GM12878 (cell line): Measurements from ENCODE around the gene PAQR5. TPM values are rescaled to one million over a fixed set of nuclear protein-coding genes. Genes with fewer than 3 reads are reported as not detected.

Experiments
- ATAC-seq: fragments of 200-7000 bp; cut with Tn5 transposase; 3 replicates; pipeline ENCODE4 v1.9.1; 2020; ENCODE audit warnings: mild to moderate bottlenecking, moderate library complexity
- BruUV-seq: library from RNA; stranded (reverse); fragments of 400-500 nt; replicated peaks from 2 replicates; lab custom pipeline; 2021; lab: Mats Ljungman, UMichigan
- CTCF ChIA-PET: fragments of 300-600 bp; sonication (Branson Sonifier 250); formaldehyde crosslinking; extraction: SDS; loops from one replicate; lab custom pipeline; 2021; ENCODE audit warnings: inconsistent platforms; lab: Yijun Ruan, JAX
- POLR2A ChIA-PET: fragments of 350-600 bp; formaldehyde crosslinking; extraction: SDS; loops from one replicate; lab custom pipeline; 2021; ENCODE audit warnings: inconsistent platforms; lab: Charles Lee
- RAD21 ChIA-PET: fragments of 300-600 bp; sonication (Branson Sonifier 250); formaldehyde crosslinking; loops from one replicate; lab custom pipeline; 2023; ENCODE audit warnings: antibody characterized with exemption; ENCODE audit not compliant: unreplicated experiment; lab: Charles Lee
- SMC1A ChIA-PET: fragments of 300-600 bp; sonication (Branson Sonifier 250); formaldehyde crosslinking; loops from one replicate; lab custom pipeline; 2023; ENCODE audit not compliant: unreplicated experiment, uncharacterized antibody; lab: Charles Lee
- DNase-seq: peaks from one replicate; pipeline ENCODE4 v3.0.0-alpha.2; 2011; ENCODE audit warnings: low read depth, low spot score
- FAIRE-seq: peaks from 3 replicates; lab custom pipeline; 2011; peaks lifted over from hg19 to GRCh38; lab: Jason Lieb, UNC
- H2AFZ ChIP-seq: 2 replicates; pipeline ENCODE4 v1.6.0; 2011; ENCODE audit warnings: low read depth, low read length, control low read depth; ENCODE audit not compliant: control insufficient read depth
- H3K27ac ChIP-seq: 2 replicates; pipeline ENCODE4 v1.5.1; 2011; ENCODE audit warnings: control low read depth; ENCODE audit not compliant: control insufficient read depth, insufficient read depth
- H3K27me3 ChIP-seq, 2 experiments: replicated peaks in 1 of 2; 2 replicates each; pipeline versions ENCODE4 v1.6.0 to v1.6.1; 2011; ENCODE audit warnings: low read length in 1 of 2; ENCODE audit not compliant: control insufficient read depth in 2 of 2, insufficient read depth in 2 of 2
- H3K36me3 ChIP-seq, 2 experiments: 2 replicates each; pipeline ENCODE4 v1.5.1; 2011; ENCODE audit warnings: low read length in 1 of 2; ENCODE audit not compliant: control insufficient read depth in 2 of 2, insufficient read depth in 2 of 2
- H3K4me1 ChIP-seq: 2 replicates; pipeline ENCODE4 v1.6.1; 2011; ENCODE audit warnings: mild to moderate bottlenecking, low read length, moderate library complexity, mixed read lengths; ENCODE audit not compliant: control insufficient read depth, insufficient read depth
- H3K4me2 ChIP-seq: 2 replicates; pipeline ENCODE4 v1.6.0; 2011; ENCODE audit warnings: control low read depth; ENCODE audit not compliant: control insufficient read depth, insufficient read depth
- H3K4me3 ChIP-seq: fragments of 200-600 bp; sonication (generic); 2 replicates; pipeline ENCODE4 v1.5.1; 2016
- H3K79me2 ChIP-seq: 2 replicates; pipeline ENCODE4 v1.6.0; 2011; ENCODE audit warnings: low read length; ENCODE audit not compliant: control insufficient read depth, insufficient read depth
- H3K9ac ChIP-seq: 2 replicates; pipeline ENCODE4 v1.8.0; 2011; ENCODE audit warnings: low read length, control low read depth, mixed read lengths; ENCODE audit not compliant: control insufficient read depth, insufficient read depth
- H3K9me3 ChIP-seq: replicated peaks from 3 replicates; pipeline ENCODE4 v1.5.1; 2011; ENCODE audit warnings: mild to moderate bottlenecking, low read length; ENCODE audit not compliant: control insufficient read depth, insufficient read depth
- H4K20me1 ChIP-seq: 2 replicates; pipeline ENCODE4 v1.6.0; 2011; ENCODE audit not compliant: control insufficient read depth, insufficient read depth
- CHD4 ChIP-seq: fragments of 200-600 bp; sonication (generic); IDR thresholded peaks from 2 replicates; pipeline ENCODE4 v1.6.1; 2016; ENCODE audit warnings: mild to moderate bottlenecking
- KDM1A ChIP-seq: fragments of 200-600 bp; sonication (generic); IDR thresholded peaks from 2 replicates; pipeline ENCODE4 v1.6.1; 2016; ENCODE audit warnings: borderline replicate concordance
- MTA3 ChIP-seq: IDR thresholded peaks from 2 replicates; pipeline ENCODE4 v1.6.1; 2012; ENCODE audit warnings: low read length, inconsistent platforms, borderline replicate concordance
- MYC ChIP-seq: IDR thresholded peaks from 2 replicates; pipeline ENCODE4 v1.6.1; 2011; ENCODE audit warnings: mild to moderate bottlenecking, low read length, moderate library complexity, inconsistent platforms; ENCODE audit not compliant: insufficient read depth, insufficient replicate concordance, insufficient read length, severe bottlenecking
- NR2C1 ChIP-seq: fragments of 450-650 bp; IDR thresholded peaks from 2 replicates; pipeline ENCODE4 v1.6.1; 2017; ENCODE audit warnings: antibody characterized with exemption, mild to moderate bottlenecking, moderate library complexity
- PAX5 ChIP-seq: IDR thresholded peaks from 2 replicates; pipeline ENCODE4 v1.6.1; 2011; ENCODE audit warnings: low read depth, low read length, borderline replicate concordance
- PML ChIP-seq: IDR thresholded peaks from 2 replicates; pipeline ENCODE4 v1.6.1; 2012; ENCODE audit warnings: low read length, inconsistent platforms
- RAD51 ChIP-seq: fragments of 450-650 bp; IDR thresholded peaks from 2 replicates; pipeline ENCODE4 v1.6.1; 2016; ENCODE audit warnings: moderate library complexity, mild to moderate bottlenecking, inconsistent platforms
- WGBS: methylation state at CpG from one replicate; pipeline ENCODE4 v1.1.6; 2016; ENCODE audit warnings: low lambda C conversion rate; ENCODE audit not compliant: insufficient replicate concordance, insufficient coverage; ENCODE audit errors: missing lambda C conversion rate; 5-methylcytosine and 5-hydroxymethylcytosine counted together
- in situ Hi-C: fragments of 300-500 bp; cut with MboI; formaldehyde crosslinking; loops from 9 replicates; pipeline ENCODE4 v1.14.3; 2018; ENCODE audit warnings: mixed read lengths
- intact Hi-C: fragments of 100-400 bp; cut with micrococcal nuclease; formaldehyde crosslinking; loops from one replicate; pipeline ENCODE4 v1.14.2; 2022; ENCODE audit not compliant: unreplicated experiment
- polyA plus RNA-seq, 11 experiments: library from polyadenylated mRNA; depleted of rRNA in 4 of 11; unstranded in 6 of 11; stranded (reverse) in 5 of 11; fragments of >200 nt; fragmentation: Nextera tagmentation in 4 of 11; fragmentation: Illumina TruSeq in 1 of 11; extraction: Ambion mirVana in 4 of 11; extraction: Trizol in 1 of 11; gene quantifications; 1 replicate in 1 of 11; 2 replicates in 10 of 11; pipeline versions ENCODE4 v1.2.1 to v1.2.3, GENCODE V29; 2011 to 2016; ENCODE audit warnings: inconsistent platforms in 2 of 11, missing spikeins in 2 of 11, low read depth in 1 of 11
- total RNA-seq, 4 experiments: library from RNA; depleted of rRNA in 3 of 4; stranded (reverse); fragments of >200 nt in 3 of 4; fragmentation: Illumina TruSeq in 1 of 4; extraction: Trizol in 1 of 4; gene quantifications; 2 replicates each; pipeline versions ENCODE4 v1.2.1 to v1.2.3, GENCODE V29; 2013 to 2021
- TF ChIP-seq, protein P1 (sequence below): fragments of 450-650 bp; conservative IDR thresholded peaks from 2 replicates; pipeline ENCODE4 v1.6.1; 2017; ENCODE audit warnings: mild to moderate bottlenecking, moderate library complexity
- TF ChIP-seq, protein P2 (sequence below): fragments of 450-650 bp; IDR thresholded peaks from 2 replicates; pipeline ENCODE4 v1.6.1; 2017; ENCODE audit warnings: borderline replicate concordance
- TF ChIP-seq, protein P3 (sequence below): fragments of 450-650 bp; formaldehyde crosslinking; IDR thresholded peaks from 2 replicates; pipeline ENCODE4 v1.5.0; 2022; ENCODE audit warnings: mild to moderate bottlenecking, missing genetic modification characterization
- TF ChIP-seq, protein P4 (sequence below): fragments of 450-650 bp; IDR thresholded peaks from 2 replicates; pipeline ENCODE4 v1.6.1; 2018; ENCODE audit warnings: mild to moderate bottlenecking, low read depth, moderate library complexity; ENCODE audit not compliant: partially characterized antibody

The PAQR5 gene
- total and polyA plus RNA-seq, 10 of the 15 experiments (the other 5 are each of a cell fraction or from before 2014, with no cell fraction given), result 0.02 to 0.03 TPM; not detected in 8

DNA sequence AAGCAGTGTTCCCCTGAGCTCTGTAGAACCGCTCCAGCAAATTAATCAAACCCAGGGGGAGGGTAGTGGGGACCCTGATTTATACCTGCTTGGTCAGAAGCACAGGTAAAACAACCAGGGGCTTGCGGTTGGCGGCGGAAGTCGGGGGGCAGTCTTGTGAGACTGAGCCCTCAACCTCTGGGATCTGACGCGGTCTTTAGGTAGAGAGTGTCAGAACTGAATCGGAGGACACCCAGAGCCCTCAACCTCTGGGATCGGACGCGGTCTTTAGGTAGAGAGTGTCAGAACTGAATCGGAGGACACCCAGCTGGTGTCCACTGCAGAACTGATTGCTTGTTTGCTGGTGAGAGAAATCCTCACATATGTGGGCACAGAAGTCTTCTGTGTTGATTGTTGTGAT is 12.9 kb upstream of the PAQR5 start:
- ChIA-PET CTCF (no interaction called here), RAD21 (no interaction called here), POLR2A (no interaction called here), SMC1A (no interaction called here)
- in situ Hi-C loops (no loop called here), intact Hi-C loops (no loop called here)
- DNase-seq (no peak), ATAC-seq (no peak), FAIRE-seq (no peak)
- no peaks in the 10 kb centered on the region for H3K4me1 ChIP-seq
- no peak overlapping the region for H3K4me2 ChIP-seq
- H3K9me3 ChIP-seq, result no peaks in the 10 kb centered on the region
- H3K9ac ChIP-seq, result no peak overlapping the region
- H3K36me3 ChIP-seq, result no peaks in the 10 kb centered on the region
- H3K79me2 ChIP-seq, result no peaks in the 10 kb centered on the region
- TF ChIP-seq, protein P1, sequence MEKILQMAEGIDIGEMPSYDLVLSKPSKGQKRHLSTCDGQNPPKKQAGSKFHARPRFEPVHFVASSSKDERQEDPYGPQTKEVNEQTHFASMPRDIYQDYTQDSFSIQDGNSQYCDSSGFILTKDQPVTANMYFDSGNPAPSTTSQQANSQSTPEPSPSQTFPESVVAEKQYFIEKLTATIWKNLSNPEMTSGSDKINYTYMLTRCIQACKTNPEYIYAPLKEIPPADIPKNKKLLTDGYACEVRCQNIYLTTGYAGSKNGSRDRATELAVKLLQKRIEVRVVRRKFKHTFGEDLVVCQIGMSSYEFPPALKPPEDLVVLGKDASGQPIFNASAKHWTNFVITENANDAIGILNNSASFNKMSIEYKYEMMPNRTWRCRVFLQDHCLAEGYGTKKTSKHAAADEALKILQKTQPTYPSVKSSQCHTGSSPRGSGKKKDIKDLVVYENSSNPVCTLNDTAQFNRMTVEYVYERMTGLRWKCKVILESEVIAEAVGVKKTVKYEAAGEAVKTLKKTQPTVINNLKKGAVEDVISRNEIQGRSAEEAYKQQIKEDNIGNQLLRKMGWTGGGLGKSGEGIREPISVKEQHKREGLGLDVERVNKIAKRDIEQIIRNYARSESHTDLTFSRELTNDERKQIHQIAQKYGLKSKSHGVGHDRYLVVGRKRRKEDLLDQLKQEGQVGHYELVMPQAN, result no peak
- TF ChIP-seq, protein P2, sequence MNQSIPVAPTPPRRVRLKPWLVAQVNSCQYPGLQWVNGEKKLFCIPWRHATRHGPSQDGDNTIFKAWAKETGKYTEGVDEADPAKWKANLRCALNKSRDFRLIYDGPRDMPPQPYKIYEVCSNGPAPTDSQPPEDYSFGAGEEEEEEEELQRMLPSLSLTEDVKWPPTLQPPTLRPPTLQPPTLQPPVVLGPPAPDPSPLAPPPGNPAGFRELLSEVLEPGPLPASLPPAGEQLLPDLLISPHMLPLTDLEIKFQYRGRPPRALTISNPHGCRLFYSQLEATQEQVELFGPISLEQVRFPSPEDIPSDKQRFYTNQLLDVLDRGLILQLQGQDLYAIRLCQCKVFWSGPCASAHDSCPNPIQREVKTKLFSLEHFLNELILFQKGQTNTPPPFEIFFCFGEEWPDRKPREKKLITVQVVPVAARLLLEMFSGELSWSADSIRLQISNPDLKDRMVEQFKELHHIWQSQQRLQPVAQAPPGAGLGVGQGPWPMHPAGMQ, result no peak
- TF ChIP-seq, protein P3, sequence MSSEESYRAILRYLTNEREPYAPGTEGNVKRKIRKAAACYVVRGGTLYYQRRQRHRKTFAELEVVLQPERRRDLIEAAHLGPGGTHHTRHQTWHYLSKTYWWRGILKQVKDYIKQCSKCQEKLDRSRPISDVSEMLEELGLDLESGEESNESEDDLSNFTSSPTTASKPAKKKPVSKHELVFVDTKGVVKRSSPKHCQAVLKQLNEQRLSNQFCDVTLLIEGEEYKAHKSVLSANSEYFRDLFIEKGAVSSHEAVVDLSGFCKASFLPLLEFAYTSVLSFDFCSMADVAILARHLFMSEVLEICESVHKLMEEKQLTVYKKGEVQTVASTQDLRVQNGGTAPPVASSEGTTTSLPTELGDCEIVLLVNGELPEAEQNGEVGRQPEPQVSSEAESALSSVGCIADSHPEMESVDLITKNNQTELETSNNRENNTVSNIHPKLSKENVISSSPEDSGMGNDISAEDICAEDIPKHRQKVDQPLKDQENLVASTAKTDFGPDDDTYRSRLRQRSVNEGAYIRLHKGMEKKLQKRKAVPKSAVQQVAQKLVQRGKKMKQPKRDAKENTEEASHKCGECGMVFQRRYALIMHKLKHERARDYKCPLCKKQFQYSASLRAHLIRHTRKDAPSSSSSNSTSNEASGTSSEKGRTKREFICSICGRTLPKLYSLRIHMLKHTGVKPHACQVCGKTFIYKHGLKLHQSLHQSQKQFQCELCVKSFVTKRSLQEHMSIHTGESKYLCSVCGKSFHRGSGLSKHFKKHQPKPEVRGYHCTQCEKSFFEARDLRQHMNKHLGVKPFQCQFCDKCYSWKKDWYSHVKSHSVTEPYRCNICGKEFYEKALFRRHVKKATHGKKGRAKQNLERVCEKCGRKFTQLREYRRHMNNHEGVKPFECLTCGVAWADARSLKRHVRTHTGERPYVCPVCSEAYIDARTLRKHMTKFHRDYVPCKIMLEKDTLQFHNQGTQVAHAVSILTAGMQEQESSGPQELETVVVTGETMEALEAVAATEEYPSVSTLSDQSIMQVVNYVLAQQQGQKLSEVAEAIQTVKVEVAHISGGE (CRISPR knock-in tag), result no peak
- TF ChIP-seq PML (no peak), MTA3 (no peak), RAD51 (no peak), PAX5 (no peak), MYC (no peak), KDM1A (no peak), NR2C1 (no peak), CHD4 (no peak)
- TF ChIP-seq, protein P4, sequence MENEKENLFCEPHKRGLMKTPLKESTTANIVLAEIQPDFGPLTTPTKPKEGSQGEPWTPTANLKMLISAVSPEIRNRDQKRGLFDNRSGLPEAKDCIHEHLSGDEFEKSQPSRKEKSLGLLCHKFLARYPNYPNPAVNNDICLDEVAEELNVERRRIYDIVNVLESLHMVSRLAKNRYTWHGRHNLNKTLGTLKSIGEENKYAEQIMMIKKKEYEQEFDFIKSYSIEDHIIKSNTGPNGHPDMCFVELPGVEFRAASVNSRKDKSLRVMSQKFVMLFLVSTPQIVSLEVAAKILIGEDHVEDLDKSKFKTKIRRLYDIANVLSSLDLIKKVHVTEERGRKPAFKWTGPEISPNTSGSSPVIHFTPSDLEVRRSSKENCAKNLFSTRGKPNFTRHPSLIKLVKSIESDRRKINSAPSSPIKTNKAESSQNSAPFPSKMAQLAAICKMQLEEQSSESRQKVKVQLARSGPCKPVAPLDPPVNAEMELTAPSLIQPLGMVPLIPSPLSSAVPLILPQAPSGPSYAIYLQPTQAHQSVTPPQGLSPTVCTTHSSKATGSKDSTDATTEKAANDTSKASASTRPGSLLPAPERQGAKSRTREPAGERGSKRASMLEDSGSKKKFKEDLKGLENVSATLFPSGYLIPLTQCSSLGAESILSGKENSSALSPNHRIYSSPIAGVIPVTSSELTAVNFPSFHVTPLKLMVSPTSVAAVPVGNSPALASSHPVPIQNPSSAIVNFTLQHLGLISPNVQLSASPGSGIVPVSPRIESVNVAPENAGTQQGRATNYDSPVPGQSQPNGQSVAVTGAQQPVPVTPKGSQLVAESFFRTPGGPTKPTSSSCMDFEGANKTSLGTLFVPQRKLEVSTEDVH, result no peak
- H2AFZ ChIP-seq, result no peak overlapping the region
- no peak overlapping the region for H3K4me3 ChIP-seq
- no TSS peak for BruUV-seq
- H3K27me3 ChIP-seq, result peaks cover 0 to 2% of the 10 kb centered on the region in 2 experiments; a peak in 2 of 4 replicates
- WGBS, result 72% methylated on average over 12 of the region's 12 CpGs
- no peaks in the 10 kb centered on the region for H4K20me1 ChIP-seq
- no peak overlapping the region for H3K27ac ChIP-seq
